ENCODE measurements around the gene RPS15.

The RPS15 gene

DNA sequence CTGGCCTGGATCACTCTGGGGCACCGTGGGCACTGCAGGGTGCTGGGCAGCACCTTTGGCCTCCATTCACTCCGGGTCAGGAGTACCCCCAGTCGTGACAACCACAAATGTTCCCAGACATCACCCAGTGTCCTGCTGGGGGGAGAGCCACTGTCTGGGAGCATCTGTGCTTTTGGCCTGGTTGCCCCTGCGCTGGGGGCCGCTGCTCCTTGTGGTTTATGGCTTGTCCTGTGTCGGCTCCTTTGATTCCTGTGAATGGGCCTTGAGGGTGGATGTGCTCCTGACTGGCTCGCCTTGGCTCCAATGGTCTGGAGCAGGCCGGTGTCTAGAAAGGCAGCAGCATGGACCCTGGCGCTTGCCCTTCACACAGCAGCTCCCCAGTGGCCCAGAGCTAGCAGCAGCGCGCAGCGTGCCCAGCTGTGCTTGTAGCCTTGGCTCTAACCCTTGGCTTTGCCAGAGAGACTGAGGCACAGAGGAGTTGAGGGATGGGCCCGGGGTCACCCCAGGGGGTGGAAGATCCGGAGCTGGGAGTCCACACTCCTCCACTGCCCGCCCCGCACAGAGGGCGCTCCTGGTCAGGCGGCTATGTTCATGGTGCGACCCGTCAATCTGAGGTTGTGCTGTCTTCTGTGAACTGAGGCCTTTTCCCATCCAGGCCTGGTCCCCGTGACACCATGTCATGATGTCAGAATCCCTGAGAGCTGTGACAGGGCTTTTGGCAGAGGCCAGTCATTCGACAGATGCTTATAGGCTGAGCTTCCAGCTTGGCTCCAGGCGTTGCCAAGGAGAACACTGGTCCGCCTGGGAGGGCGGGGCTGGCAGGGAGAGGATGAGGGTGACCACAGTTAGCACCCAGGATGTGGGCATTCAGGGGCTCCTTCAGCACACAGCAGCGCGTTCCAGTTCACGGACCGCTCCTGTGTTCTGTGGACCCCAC, 26.7 kb upstream of the RPS15 start:
- peaks cover 30% of the 10 kb centered on the region for H3K4me1 ChIP-seq (ENCODE audit: low read depth, poor library complexity, severe bottlenecking)
- TF ChIP-seq, protein P1, sequence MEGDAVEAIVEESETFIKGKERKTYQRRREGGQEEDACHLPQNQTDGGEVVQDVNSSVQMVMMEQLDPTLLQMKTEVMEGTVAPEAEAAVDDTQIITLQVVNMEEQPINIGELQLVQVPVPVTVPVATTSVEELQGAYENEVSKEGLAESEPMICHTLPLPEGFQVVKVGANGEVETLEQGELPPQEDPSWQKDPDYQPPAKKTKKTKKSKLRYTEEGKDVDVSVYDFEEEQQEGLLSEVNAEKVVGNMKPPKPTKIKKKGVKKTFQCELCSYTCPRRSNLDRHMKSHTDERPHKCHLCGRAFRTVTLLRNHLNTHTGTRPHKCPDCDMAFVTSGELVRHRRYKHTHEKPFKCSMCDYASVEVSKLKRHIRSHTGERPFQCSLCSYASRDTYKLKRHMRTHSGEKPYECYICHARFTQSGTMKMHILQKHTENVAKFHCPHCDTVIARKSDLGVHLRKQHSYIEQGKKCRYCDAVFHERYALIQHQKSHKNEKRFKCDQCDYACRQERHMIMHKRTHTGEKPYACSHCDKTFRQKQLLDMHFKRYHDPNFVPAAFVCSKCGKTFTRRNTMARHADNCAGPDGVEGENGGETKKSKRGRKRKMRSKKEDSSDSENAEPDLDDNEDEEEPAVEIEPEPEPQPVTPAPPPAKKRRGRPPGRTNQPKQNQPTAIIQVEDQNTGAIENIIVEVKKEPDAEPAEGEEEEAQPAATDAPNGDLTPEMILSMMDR (conservative IDR thresholded peaks at IDR 0.05; ENCODE audit: low read depth, low read length): no peak
- no peak overlapping the region for H3K27ac ChIP-seq
- peaks cover 87% of the 10 kb centered on the region for H3K79me2 ChIP-seq (ENCODE audit: insufficient read depth, low read depth)
- no peak overlapping the region for H2AFZ ChIP-seq (ENCODE audit: low read depth)
- peaks cover 56% of the 10 kb centered on the region for H4K20me1 ChIP-seq (ENCODE audit: insufficient read depth)
- H3K4me3 ChIP-seq (IDR thresholded peaks at IDR 0.05; ENCODE audit: insufficient read depth, low read depth, low read length): no peak overlapping the region
- H3K9ac ChIP-seq: no peak overlapping the region
- no peak overlapping the region for H3K4me2 ChIP-seq
- H3K36me3 ChIP-seq (ENCODE audit: insufficient read depth): no peaks in the 10 kb centered on the region
- H3K27me3 ChIP-seq (ENCODE audit: insufficient read depth, low read depth): no peaks in the 10 kb centered on the region

DNA sequence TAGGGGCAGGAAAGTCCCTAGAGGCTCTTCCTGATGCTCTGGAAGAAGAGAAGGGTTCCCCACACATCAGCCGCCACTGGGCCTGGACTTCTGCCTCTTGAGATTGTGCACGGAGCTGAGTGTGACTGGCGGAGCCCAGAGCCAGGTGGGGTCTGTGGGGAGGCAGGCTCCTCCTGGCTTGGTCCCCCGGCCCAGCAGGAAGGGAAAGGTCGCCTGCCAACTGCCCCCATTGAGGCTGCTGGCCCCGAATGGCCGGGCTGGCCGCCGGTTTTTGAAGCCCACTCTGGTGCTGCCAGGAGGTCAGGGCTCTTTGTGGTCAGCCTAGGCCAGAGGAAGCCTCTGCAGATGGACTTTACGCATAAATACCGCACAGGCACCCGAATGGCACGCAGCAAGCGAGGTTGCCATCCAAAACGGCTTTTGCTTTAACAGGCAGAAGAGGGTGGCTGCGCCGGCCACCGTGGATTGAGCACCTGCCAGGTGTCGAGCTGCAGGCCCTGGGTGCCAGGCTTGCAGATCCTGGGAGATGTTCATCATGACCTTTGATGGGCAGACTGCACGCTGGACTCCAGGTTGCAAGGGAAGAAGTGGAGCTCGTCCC, 25.8 kb upstream of the RPS15 start:
- Histone ChIP-seq H3K4me3 (IDR thresholded peaks at IDR 0.05; ENCODE audit: insufficient read depth, low read depth, low read length) (no peak overlapping the region), H3K27me3 (ENCODE audit: insufficient read depth, low read depth) (no peaks in the 10 kb centered on the region), H3K9ac (no peak overlapping the region), H4K20me1 (ENCODE audit: insufficient read depth) (peaks cover 56% of the 10 kb centered on the region), H3K79me2 (ENCODE audit: insufficient read depth, low read depth) (peaks cover 96% of the 10 kb centered on the region), H3K27ac (no peak overlapping the region), H2AFZ (ENCODE audit: low read depth) (no peak overlapping the region), H3K4me1 (ENCODE audit: low read depth, poor library complexity, severe bottlenecking) (peaks cover 29% of the 10 kb centered on the region), H3K4me2 (no peak overlapping the region), H3K36me3 (ENCODE audit: insufficient read depth) (no peaks in the 10 kb centered on the region)
- TF ChIP-seq, protein P1 (conservative IDR thresholded peaks at IDR 0.05; ENCODE audit: low read depth, low read length): no peak

DNA sequence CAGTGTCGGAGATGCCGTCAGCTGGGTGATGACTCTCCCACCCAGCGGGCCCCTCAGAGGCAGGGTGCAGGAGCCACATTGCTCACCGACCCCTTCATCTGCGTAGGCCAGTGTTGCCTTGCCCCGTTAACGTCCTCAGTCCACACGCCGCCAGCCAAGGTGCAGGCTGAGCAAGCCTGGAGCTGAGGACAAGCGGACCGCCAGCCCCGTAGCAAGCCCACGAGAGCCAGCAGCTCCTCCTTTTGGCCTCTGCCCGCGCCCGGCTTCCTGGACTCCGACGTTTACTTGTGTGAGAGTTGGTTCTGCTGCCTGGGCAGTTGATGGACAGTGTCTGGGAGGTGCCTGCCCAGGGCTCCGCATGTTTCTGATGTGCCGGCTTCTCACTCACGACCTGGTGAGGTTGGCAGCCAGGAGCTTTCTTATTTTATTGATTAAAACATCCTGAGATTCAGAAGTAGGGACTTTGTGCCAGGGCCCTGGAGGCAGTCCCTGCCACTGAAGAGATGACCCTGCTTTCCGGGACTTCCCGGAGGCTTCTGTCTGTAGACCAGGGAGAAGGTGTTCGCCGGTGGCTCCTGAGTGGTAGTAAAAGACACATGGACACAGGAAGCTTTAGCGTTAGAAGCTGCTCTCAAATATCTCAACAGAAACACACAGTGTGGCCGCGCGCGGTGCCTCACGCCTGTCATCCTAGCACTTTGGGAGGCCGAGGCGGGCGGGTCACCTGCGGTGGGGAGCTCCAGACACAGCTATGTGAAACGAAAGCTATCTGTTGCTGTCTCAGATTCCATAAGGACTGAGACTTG, 25.0 kb upstream of the RPS15 start:
- peaks cover 61% of the 10 kb centered on the region for H4K20me1 ChIP-seq (ENCODE audit: insufficient read depth)
- no peaks in the 10 kb centered on the region for H3K27me3 ChIP-seq (ENCODE audit: insufficient read depth, low read depth)
- H3K27ac ChIP-seq: no peak overlapping the region
- H3K4me3 ChIP-seq (IDR thresholded peaks at IDR 0.05; ENCODE audit: insufficient read depth, low read depth, low read length): no peak overlapping the region
- TF ChIP-seq, protein P1 (conservative IDR thresholded peaks at IDR 0.05; ENCODE audit: low read depth, low read length): no peak
- no peaks in the 10 kb centered on the region for H3K36me3 ChIP-seq (ENCODE audit: insufficient read depth)
- H3K79me2 ChIP-seq (ENCODE audit: insufficient read depth, low read depth): peaks cover 100% of the 10 kb centered on the region
- no peak overlapping the region for H2AFZ ChIP-seq (ENCODE audit: low read depth)
- H3K9ac ChIP-seq: no peak overlapping the region
- no peak overlapping the region for H3K4me2 ChIP-seq
- H3K4me1 ChIP-seq (ENCODE audit: low read depth, poor library complexity, severe bottlenecking): peaks cover 29% of the 10 kb centered on the region

DNA sequence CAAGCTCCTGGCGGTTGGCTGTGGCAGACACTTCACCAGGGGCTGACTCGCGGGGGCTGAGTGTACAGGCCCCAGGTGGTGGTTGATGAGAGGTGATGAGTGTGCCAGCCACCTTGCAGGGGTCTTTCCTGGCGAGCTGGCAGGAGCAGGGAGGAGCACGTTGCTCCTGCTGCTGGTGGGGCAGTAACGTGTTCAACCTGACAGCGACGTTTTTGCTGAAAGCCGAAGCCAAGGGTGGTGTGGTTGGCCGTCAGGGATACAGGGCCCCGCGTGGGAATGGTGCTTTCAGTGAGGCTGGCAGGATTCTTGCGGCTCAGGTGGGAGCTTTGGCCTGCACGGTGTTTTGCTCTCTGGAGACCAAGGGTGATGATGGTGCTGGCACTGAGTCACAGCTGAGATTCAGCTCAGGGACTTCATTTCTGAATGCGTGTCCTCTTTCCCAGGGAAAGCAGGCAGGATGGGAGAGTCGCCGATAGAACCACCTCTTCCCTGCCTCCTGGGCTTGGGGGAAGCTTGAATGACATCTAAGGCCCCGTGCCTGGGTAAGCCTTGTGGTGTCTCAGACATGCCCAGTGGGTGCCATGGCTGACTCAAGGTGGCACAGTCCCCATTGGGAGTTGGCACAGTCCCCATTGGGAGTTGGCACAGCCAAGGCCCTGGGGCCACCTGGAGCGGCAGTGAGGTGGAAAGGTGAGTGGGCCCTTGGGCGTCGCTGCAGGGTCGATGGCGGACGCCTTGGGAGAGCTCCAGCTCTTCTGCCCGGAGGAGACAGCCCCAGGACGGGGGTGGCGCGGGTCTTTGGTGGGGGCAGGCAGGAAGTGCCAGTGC, 22.0 kb upstream of the RPS15 start:
- Histone ChIP-seq H3K27me3 (ENCODE audit: insufficient read depth, low read depth) (no peaks in the 10 kb centered on the region), H3K79me2 (ENCODE audit: insufficient read depth, low read depth) (peaks cover 89% of the 10 kb centered on the region), H4K20me1 (ENCODE audit: insufficient read depth) (peaks cover 34% of the 10 kb centered on the region), H3K36me3 (ENCODE audit: insufficient read depth) (no peaks in the 10 kb centered on the region; the same call in 1 of the 2 replicates), H2AFZ (ENCODE audit: low read depth) (no peak overlapping the region), H3K27ac (no peak overlapping the region), H3K4me2 (no peak overlapping the region), H3K9ac (no peak overlapping the region), H3K4me1 (ENCODE audit: low read depth, poor library complexity, severe bottlenecking) (peaks cover 8% of the 10 kb centered on the region), H3K4me3 (IDR thresholded peaks at IDR 0.05; ENCODE audit: insufficient read depth, low read depth, low read length) (no peak overlapping the region)
- TF ChIP-seq, protein P1 (conservative IDR thresholded peaks at IDR 0.05; ENCODE audit: low read depth, low read length): no peak

All from KMS-11 (cell line).